Activated CD8-positive, alpha-beta T cell treated with anti-CD3 and anti-CD28 coated beads, Interleukin-2, amount 10 ng/mL, durations not matched to agents 7 days and 5 days (primary cell): ENCODE measurements around the gene EIF3A. TPM values are rescaled to one million over a fixed set of nuclear protein-coding genes. Genes with fewer than 3 reads are reported as not detected.
A peak's percentile ranks its signal among the peaks of the same experiment; 100 is the strongest.

ENCODE experiments used
- ATAC-seq: fragments of 150-1000 bp; cut with Tn5 transposase; one replicate; pipeline ENCODE4 v1.10.0; 2021; ENCODE audit warnings: moderate library complexity
- CTCF ChIA-PET: fragments of 350-600 bp; sonication (Branson Sonifier 250); formaldehyde crosslinking; loops from one replicate; lab custom pipeline; 2021; ENCODE audit warnings: antibody characterized with exemption; lab: Charles Lee
- POLR2A ChIA-PET: fragments of 350-600 bp; sonication (Branson Sonifier 250); formaldehyde crosslinking; loops from one replicate; lab custom pipeline; 2021; ENCODE audit warnings: antibody characterized with exemption; lab: Charles Lee
- DNase-seq: peaks from one replicate; pipeline ENCODE4 v3.0.0-alpha.2; 2020
- H3K27ac Mint-ChIP-seq: one replicate; pipeline ENCODE4 v1.8.0; 2021; ENCODE audit warnings: mild to moderate bottlenecking, mixed read lengths
- H3K27me3 Mint-ChIP-seq: one replicate; pipeline ENCODE4 v1.8.0; 2021; ENCODE audit warnings: low read depth, mixed read lengths
- H3K36me3 Mint-ChIP-seq: one replicate; pipeline ENCODE4 v1.8.0; 2021; ENCODE audit warnings: low read depth, mixed read lengths
- H3K4me1 Mint-ChIP-seq: one replicate; pipeline ENCODE4 v1.8.0; 2021; ENCODE audit warnings: low read depth, mixed read lengths
- H3K4me3 Mint-ChIP-seq: one replicate; pipeline ENCODE4 v1.8.0; 2021; ENCODE audit warnings: mild to moderate bottlenecking, mixed read lengths
- H3K9me3 Mint-ChIP-seq: one replicate; pipeline ENCODE4 v1.8.0; 2022; ENCODE audit warnings: mixed read lengths; ENCODE audit not compliant: insufficient read depth
- total RNA-seq, 2 experiments: library from RNA; stranded (reverse); gene quantifications; one replicate each; pipeline ENCODE4 v1.2.3, GENCODE V29; 2021

Gene EIF3A
- total RNA-seq, 2 experiments from 2014 or later: 126 to 127 TPM

DNA sequence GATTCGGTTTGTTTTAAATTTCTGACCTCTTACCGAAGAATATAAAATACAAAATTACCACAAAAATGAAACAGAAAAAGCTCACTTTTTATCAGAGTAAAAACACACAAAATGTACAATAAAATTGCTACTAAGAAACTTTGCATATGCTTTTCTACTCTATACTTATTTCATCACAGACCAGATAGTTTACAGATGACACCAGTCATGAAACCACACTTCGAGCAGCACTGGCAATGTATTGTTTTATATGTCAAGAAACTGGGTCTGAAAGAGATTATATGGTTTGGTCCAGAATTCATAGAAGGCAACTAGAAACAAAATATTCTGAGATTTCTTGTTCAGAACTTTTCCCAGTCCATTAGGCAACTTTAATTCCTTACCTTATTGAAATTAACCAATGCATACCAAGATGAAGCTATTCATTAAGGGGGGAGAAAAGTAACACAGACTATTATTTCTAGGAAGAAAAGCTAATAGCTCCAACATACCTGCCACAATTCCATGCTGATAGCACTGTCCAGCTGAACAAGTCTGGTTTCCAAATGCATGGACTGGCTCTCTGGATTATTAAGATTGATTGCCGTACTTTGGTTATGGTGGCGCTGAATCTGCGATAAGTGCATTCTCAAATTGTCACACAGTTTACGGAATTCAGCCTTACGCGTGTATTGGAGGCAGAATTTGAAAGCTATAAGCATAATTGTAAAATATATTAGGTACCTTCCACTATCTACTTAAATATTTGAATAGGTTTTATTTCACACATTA, 10.0 kb downstream of the EIF3A start:
- H3K27ac Mint-ChIP-seq: no peak overlapping the region
- no peak overlapping the region for H3K4me3 Mint-ChIP-seq
- H3K27me3 Mint-ChIP-seq: no peaks in the 10 kb centered on the region
- CTCF ChIA-PET: interaction anchor here (0.6 to 0.9 kb wide), 2 partner anchors 10 to 90 kb away, joined by 3 read pairs; partner anchors contain the start of gene EIF3A
- H3K4me1 Mint-ChIP-seq: peaks cover 26% of the 10 kb centered on the region
- H3K9me3 Mint-ChIP-seq: no peaks in the 10 kb centered on the region
- peaks cover 75% of the 10 kb centered on the region for H3K36me3 Mint-ChIP-seq
- POLR2A ChIA-PET: interaction anchor here (0.8 to 2.2 kb wide), 2 partner anchors 10 to 13 kb away, joined by 3 to 12 read pairs; partner anchors contain the start of gene EIF3A
- ATAC-seq: no peak
- DNase-seq: no peak

DNA sequence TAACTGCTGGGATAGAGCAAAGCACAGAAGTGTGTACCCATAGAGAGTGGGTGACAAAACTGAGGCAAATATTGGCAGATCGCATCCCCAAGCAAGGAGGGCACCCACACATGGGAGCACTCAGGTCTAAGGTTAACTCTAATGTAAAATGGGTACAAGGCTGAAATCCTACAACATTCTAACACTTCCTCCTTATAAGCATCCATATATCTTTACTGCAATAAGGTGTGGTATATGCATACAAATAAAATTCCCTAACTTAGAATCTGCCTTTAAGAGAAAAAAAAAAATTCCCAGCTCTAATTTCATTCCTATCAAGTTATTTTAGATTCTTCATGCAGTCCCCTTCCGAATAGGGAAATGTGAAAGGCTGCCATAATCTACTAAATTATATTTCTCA, 18.7 kb downstream of the EIF3A start:
- no peak for ATAC-seq
- POLR2A ChIA-PET: interaction anchor here (0.5 kb wide), 1 partner anchor 515 kb away, joined by 3 read pairs; no protein-coding TSS in a partner anchor
- H3K27me3 Mint-ChIP-seq: no peaks in the 10 kb centered on the region
- CTCF ChIA-PET: no interaction called here
- no peak overlapping the region for H3K4me3 Mint-ChIP-seq
- H3K4me1 Mint-ChIP-seq: peaks cover 7% of the 10 kb centered on the region
- H3K27ac Mint-ChIP-seq: no peak overlapping the region
- no peak for DNase-seq
- H3K36me3 Mint-ChIP-seq: peaks cover 83% of the 10 kb centered on the region
- H3K9me3 Mint-ChIP-seq: no peaks in the 10 kb centered on the region

DNA sequence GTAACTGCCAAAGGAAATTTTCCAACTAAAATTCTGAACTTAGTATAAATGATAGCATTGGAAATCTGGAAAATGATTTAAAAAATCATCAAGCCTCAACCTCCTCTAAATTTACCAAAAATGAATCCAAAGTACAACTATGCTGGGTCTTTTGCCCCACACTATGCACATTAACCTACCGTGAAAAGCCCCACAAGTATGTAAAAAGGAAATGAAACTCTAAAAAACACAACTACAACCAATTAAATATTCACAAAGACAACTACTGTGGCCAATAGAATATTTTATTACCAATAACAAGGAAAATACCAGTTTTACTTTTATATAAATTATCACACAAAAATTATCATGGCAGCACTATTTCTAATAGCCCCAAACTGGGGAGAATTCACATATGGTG, 19.3 kb downstream of the EIF3A start:
- DNase-seq (no peak), ATAC-seq (no peak)
- Mint-ChIP-seq H3K9me3 (no peaks in the 10 kb centered on the region), H3K27ac (no peak overlapping the region), H3K4me3 (no peak overlapping the region), H3K36me3 (peaks cover 84% of the 10 kb centered on the region), H3K4me1 (peaks cover 7% of the 10 kb centered on the region), H3K27me3 (no peaks in the 10 kb centered on the region)
- ChIA-PET CTCF (no interaction called here), POLR2A (interaction anchor here (0.5 kb wide), 1 partner anchor 515 kb away, joined by 3 read pairs; no protein-coding TSS in a partner anchor)

- Mint-ChIP-seq H3K36me3 (peaks cover 86% of the 10 kb centered on the region), H3K27ac (no peak overlapping the region), H3K27me3 (no peaks in the 10 kb centered on the region), H3K9me3 (no peaks in the 10 kb centered on the region), H3K4me1 (peaks cover 7% of the 10 kb centered on the region), H3K4me3 (no peak overlapping the region)
- CTCF ChIA-PET: no interaction called here
- DNase-seq: no peak
- no peak for ATAC-seq
- POLR2A ChIA-PET: no interaction called here
Observed at GRCh38 chr10:119060107-119060506, 20.5 kb downstream of the EIF3A start.

DNA sequence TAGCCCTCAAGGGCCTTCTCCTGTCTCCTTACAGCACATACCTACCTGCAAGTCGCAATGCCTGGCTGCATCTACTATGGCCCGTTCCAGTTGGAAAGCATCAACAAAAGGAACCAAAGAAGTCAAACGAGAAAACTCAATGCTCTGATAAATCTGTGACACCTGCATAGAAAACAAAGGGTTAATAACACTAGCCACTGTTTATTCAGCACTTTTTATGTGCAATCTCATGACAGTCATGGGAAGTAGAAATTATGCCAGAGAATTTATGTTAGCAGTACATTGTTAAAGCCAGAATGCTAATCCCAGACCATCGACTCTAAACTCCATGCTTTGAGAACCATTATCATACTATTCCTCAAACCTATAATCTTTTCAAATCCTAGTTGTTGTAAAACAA, 21.1 kb downstream of the EIF3A start:
- CTCF ChIA-PET: no interaction called here
- Mint-ChIP-seq H3K36me3 (peaks cover 85% of the 10 kb centered on the region), H3K27me3 (no peaks in the 10 kb centered on the region), H3K27ac (no peak overlapping the region), H3K4me3 (no peak overlapping the region), H3K9me3 (no peaks in the 10 kb centered on the region), H3K4me1 (peaks cover 7% of the 10 kb centered on the region)
- ATAC-seq (no peak), DNase-seq (no peak)
- POLR2A ChIA-PET: no interaction called here

DNA sequence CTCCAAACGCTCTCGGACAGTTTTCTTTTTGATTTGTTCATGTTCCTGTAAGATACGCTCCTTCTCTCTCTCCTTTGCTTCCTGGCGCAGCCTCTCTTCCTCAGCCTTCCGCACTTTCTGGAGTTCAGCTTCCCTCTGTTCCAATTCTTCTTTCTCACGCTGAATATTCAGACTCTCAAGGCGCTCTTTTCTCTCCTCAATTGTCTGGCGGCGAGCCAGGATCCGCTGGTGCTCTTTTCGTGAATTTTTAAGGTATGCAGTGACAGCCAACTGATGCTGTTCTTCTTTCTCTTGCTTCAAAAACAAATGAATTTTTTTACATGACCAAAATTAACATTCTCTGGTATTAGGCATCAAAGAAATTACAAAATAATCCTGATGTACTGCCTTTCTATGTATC, 22.6 kb downstream of the EIF3A start:
- H3K4me1 Mint-ChIP-seq: peaks cover 5% of the 10 kb centered on the region
- no peak overlapping the region for H3K27ac Mint-ChIP-seq
- no peaks in the 10 kb centered on the region for H3K9me3 Mint-ChIP-seq
- DNase-seq (no peak), ATAC-seq (no peak)
- H3K27me3 Mint-ChIP-seq: no peaks in the 10 kb centered on the region
- H3K4me3 Mint-ChIP-seq: no peak overlapping the region
- H3K36me3 Mint-ChIP-seq: peaks cover 79% of the 10 kb centered on the region
- ChIA-PET POLR2A (interaction anchor here (0.8 to 0.9 kb wide), 2 partner anchors 12 to 22 kb away, joined by 3 read pairs; partner anchors contain the start of gene EIF3A), CTCF (no interaction called here)

DNA sequence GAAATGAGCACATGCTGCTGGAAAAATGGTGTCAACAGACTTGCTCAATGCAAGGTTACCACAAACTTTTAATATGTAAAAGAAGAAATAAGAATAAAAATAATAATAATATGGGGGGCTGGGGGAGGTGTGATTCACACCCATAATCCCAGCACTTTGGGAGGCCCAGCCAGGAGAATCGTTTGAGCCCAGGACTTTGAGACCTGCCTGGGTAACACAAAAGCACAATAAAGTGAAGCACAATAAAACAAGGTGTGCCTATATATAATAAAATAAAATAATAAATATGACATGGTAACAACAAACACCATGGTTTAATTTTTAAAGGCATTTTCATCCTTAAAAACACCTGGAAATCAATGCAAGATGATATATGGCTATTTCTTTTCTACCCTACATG, 25.1 kb downstream of the EIF3A start:
- Mint-ChIP-seq H3K27ac (no peak overlapping the region), H3K27me3 (no peaks in the 10 kb centered on the region), H3K4me3 (no peak overlapping the region), H3K36me3 (peaks cover 85% of the 10 kb centered on the region), H3K4me1 (peaks cover 3% of the 10 kb centered on the region), H3K9me3 (no peaks in the 10 kb centered on the region)
- ChIA-PET POLR2A (no interaction called here), CTCF (no interaction called here)
- no peak for ATAC-seq
- DNase-seq: no peak

DNA sequence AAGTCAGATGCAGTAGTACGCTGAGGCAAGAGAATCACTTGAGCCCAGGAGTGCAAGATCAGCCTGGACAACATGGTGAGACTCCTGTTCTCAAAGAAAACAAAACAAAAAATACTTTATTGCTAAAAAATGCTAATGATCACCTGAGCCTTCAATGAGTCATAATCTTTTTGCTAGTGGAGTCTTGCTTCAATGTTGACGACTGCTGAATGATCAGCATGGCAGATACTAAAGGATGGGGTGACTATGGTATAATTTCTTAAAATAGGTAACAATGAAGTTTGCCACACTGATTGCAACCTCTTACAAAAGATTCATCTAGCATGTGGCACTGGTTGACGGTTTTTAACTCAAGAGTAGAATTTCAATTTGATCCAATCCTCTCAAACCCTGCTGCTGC, 28.8 kb downstream of the EIF3A start:
- peaks cover 80% of the 10 kb centered on the region for H3K36me3 Mint-ChIP-seq
- DNase-seq (no peak), ATAC-seq (no peak)
- ChIA-PET POLR2A (no interaction called here), CTCF (no interaction called here)
- peak overlapping the region; percentile 62 for H3K27ac Mint-ChIP-seq
- H3K4me1 Mint-ChIP-seq: peaks cover 3% of the 10 kb centered on the region
- no peak overlapping the region for H3K4me3 Mint-ChIP-seq
- no peaks in the 10 kb centered on the region for H3K9me3 Mint-ChIP-seq
- H3K27me3 Mint-ChIP-seq: no peaks in the 10 kb centered on the region

GRCh38 chr10:119049777-119050176, 30.8 kb downstream of the EIF3A start:
- no peaks in the 10 kb centered on the region for H3K27me3 Mint-ChIP-seq
- peaks cover 3% of the 10 kb centered on the region for H3K4me1 Mint-ChIP-seq
- ChIA-PET POLR2A (no interaction called here), CTCF (no interaction called here)
- H3K36me3 Mint-ChIP-seq: peaks cover 84% of the 10 kb centered on the region
- no peaks in the 10 kb centered on the region for H3K9me3 Mint-ChIP-seq
- no peak overlapping the region for H3K4me3 Mint-ChIP-seq
- H3K27ac Mint-ChIP-seq: no peak overlapping the region
- DNase-seq (no peak), ATAC-seq (no peak)

DNA sequence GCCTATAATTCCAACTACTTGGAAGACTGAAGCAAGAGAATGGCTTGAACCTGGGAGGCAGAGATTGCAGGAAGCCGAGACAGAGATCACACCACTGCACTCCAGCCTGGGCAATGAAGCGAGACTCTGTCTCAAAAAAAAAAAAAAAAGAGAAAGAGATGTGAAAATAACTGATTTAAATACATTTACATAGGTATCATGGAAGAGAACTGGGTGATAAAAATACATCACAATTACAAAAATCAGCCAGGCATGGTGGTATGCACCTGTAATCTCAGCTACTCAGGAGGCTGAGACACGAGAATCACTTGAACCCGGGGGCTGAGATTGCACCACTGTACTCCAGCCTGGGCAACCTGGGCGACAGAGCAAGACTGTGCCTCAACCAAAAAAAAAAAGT, 31.3 kb downstream of the EIF3A start:
- no peak overlapping the region for H3K4me3 Mint-ChIP-seq

GRCh38 chr10:119045561-119045960, 35.1 kb downstream of the EIF3A start:
- H3K36me3 Mint-ChIP-seq: peaks cover 83% of the 10 kb centered on the region
- H3K9me3 Mint-ChIP-seq: no peaks in the 10 kb centered on the region
- ChIA-PET POLR2A (no interaction called here), CTCF (no interaction called here)
- ATAC-seq (no peak), DNase-seq (no peak)
- no peaks in the 10 kb centered on the region for H3K27me3 Mint-ChIP-seq
- H3K4me3 Mint-ChIP-seq: no peak overlapping the region
- H3K4me1 Mint-ChIP-seq: peaks cover 11% of the 10 kb centered on the region
- H3K27ac Mint-ChIP-seq: no peak overlapping the region

More for the DNA sequence above, 31.3 kb downstream of the EIF3A start:
- DNase-seq (no peak), ATAC-seq (no peak)
- H3K4me1 Mint-ChIP-seq: peaks cover 3% of the 10 kb centered on the region
- H3K9me3 Mint-ChIP-seq: no peaks in the 10 kb centered on the region
- H3K27me3 Mint-ChIP-seq: no peaks in the 10 kb centered on the region
- ChIA-PET POLR2A (no interaction called here), CTCF (no interaction called here)
- no peak overlapping the region for H3K27ac Mint-ChIP-seq
- H3K36me3 Mint-ChIP-seq: peaks cover 82% of the 10 kb centered on the region

DNA sequence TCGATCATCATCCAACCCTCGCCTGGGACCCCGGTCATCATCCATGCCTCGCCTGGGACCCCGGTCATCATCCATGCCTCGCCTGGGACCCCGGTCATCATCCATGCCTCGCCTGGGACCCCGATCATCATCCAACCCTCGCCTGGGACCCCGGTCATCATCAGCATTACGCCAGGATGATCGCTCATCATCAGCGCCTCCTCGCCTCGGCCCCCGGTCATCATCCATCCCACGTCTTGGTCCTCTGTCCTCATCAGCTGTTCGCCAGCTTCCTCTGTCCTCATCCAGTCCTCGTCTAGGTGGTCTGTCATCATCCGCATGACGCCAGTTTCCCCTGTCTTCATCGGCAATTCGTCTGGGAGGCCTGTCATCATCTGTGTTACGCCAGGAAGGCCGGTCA, 38.4 kb downstream of the EIF3A start:
- ATAC-seq (no peak), DNase-seq (no peak)
- no peaks in the 10 kb centered on the region for H3K9me3 Mint-ChIP-seq
- peaks cover 21% of the 10 kb centered on the region for H3K4me1 Mint-ChIP-seq
- no peak overlapping the region for H3K4me3 Mint-ChIP-seq
- H3K27me3 Mint-ChIP-seq: no peaks in the 10 kb centered on the region
- CTCF ChIA-PET: no interaction called here
- POLR2A ChIA-PET: no interaction called here
- peaks cover 83% of the 10 kb centered on the region for H3K36me3 Mint-ChIP-seq
- H3K27ac Mint-ChIP-seq: peak overlapping the region; percentile 34
